ENCODE data around the gene MT1M.

The MT1M gene

GRCh38 chr16:56601325-56601724, 31.1 kb upstream of the MT1M start:
- no peak for DNase-seq (ENCODE audit: low read depth)
- H3K9ac ChIP-seq (ENCODE audit: low read length) = no peak overlapping the region
- no peak overlapping the region for H3K4me3 ChIP-seq (ENCODE audit: low read length)
- H3K36me3 ChIP-seq (ENCODE audit: control insufficient read depth, insufficient read depth, low read length, severe bottlenecking) = no peaks in the 10 kb centered on the region
- peaks cover 9% of the 10 kb centered on the region for H3K4me1 ChIP-seq (ENCODE audit: control insufficient read depth, insufficient read depth, low read length)
- peaks cover 2% of the 10 kb centered on the region for H3K27me3 ChIP-seq (replicated peaks; ENCODE audit: control insufficient read depth, insufficient read depth, low read length)
- peaks cover 6% of the 10 kb centered on the region for H3K9me3 ChIP-seq (ENCODE audit: control insufficient read depth, low read length)

- peak; percentile 50 for DNase-seq (ENCODE audit: low read depth)
- H3K9me3 ChIP-seq (ENCODE audit: control insufficient read depth, low read length) = no peaks in the 10 kb centered on the region
- no peak overlapping the region for H3K4me3 ChIP-seq (ENCODE audit: low read length)
- no peak overlapping the region for H3K9ac ChIP-seq (ENCODE audit: low read length)
- H3K4me1 ChIP-seq (ENCODE audit: control insufficient read depth, insufficient read depth, low read length) = peaks cover 26% of the 10 kb centered on the region
- no peaks in the 10 kb centered on the region for H3K27me3 ChIP-seq (replicated peaks; ENCODE audit: control insufficient read depth, insufficient read depth, low read length)
- no peaks in the 10 kb centered on the region for H3K36me3 ChIP-seq (ENCODE audit: control insufficient read depth, insufficient read depth, low read length, severe bottlenecking)
These were observed 28.9 kb upstream of the MT1M start for GRCh38 chr16:56603589-56603988.

- DNase-seq (ENCODE audit: low read depth) = no peak
- H3K27me3 ChIP-seq (replicated peaks; ENCODE audit: control insufficient read depth, insufficient read depth, low read length) = no peaks in the 10 kb centered on the region
- no peaks in the 10 kb centered on the region for H3K9me3 ChIP-seq (ENCODE audit: control insufficient read depth, low read length)
- no peak overlapping the region for H3K9ac ChIP-seq (ENCODE audit: low read length)
- H3K4me3 ChIP-seq (ENCODE audit: low read length) = no peak overlapping the region
- no peaks in the 10 kb centered on the region for H3K36me3 ChIP-seq (ENCODE audit: control insufficient read depth, insufficient read depth, low read length, severe bottlenecking)
- H3K4me1 ChIP-seq (ENCODE audit: control insufficient read depth, insufficient read depth, low read length) = peaks cover 36% of the 10 kb centered on the region
These were observed 27.5 kb upstream of the MT1M start for GRCh38 chr16:56604966-56605365.

GRCh38 chr16:56605475-56605874, 27.0 kb upstream of the MT1M start:
- Histone ChIP-seq H3K27me3 (replicated peaks; ENCODE audit: control insufficient read depth, insufficient read depth, low read length) (no peaks in the 10 kb centered on the region), H3K9me3 (ENCODE audit: control insufficient read depth, low read length) (no peaks in the 10 kb centered on the region)

GRCh38 chr16:56606071-56606475, 26.4 kb upstream of the MT1M start:
- H3K9me3 ChIP-seq (ENCODE audit: control insufficient read depth, low read length) = no peaks in the 10 kb centered on the region
- no peaks in the 10 kb centered on the region for H3K27me3 ChIP-seq (replicated peaks; ENCODE audit: control insufficient read depth, insufficient read depth, low read length)
- H3K9ac ChIP-seq (ENCODE audit: low read length) = peak overlapping the region; percentile 71
- H3K4me3 ChIP-seq (ENCODE audit: low read length) = no peak overlapping the region
- H3K4me1 ChIP-seq (ENCODE audit: control insufficient read depth, insufficient read depth, low read length) = peaks cover 47% of the 10 kb centered on the region
- H3K36me3 ChIP-seq (ENCODE audit: control insufficient read depth, insufficient read depth, low read length, severe bottlenecking) = no peaks in the 10 kb centered on the region
- no peak for DNase-seq (ENCODE audit: low read depth)

More at GRCh38 chr16:56605475-56605874, 27.0 kb upstream of the MT1M start:
- Histone ChIP-seq H3K4me3 (ENCODE audit: low read length) (no peak overlapping the region), H3K36me3 (ENCODE audit: control insufficient read depth, insufficient read depth, low read length, severe bottlenecking) (no peaks in the 10 kb centered on the region), H3K9ac (ENCODE audit: low read length) (peak overlapping the region; percentile 71), H3K4me1 (ENCODE audit: control insufficient read depth, insufficient read depth, low read length) (peaks cover 41% of the 10 kb centered on the region)
- DNase-seq (ENCODE audit: low read depth) = no peak

GRCh38 chr16:56606476-56607108, 25.9 kb upstream of the MT1M start:
- Histone ChIP-seq H3K4me3 (ENCODE audit: low read length) (peak overlapping the region; percentile 51), H3K36me3 (ENCODE audit: control insufficient read depth, insufficient read depth, low read length, severe bottlenecking) (no peaks in the 10 kb centered on the region), H3K27me3 (replicated peaks; ENCODE audit: control insufficient read depth, insufficient read depth, low read length) (no peaks in the 10 kb centered on the region), H3K4me1 (ENCODE audit: control insufficient read depth, insufficient read depth, low read length) (peaks cover 52% of the 10 kb centered on the region), H3K9me3 (ENCODE audit: control insufficient read depth, low read length) (no peaks in the 10 kb centered on the region), H3K9ac (ENCODE audit: low read length) (peak overlapping the region; percentile 72)
- peak; percentile 92 for DNase-seq (ENCODE audit: low read depth)

GRCh38 chr16:56607109-56607618, 25.3 kb upstream of the MT1M start:
- peak; percentile 94 for DNase-seq (ENCODE audit: low read depth)
- no peaks in the 10 kb centered on the region for H3K9me3 ChIP-seq (ENCODE audit: control insufficient read depth, low read length)
- H3K4me3 ChIP-seq (ENCODE audit: low read length) = peak overlapping the region; percentile 92
- H3K27me3 ChIP-seq (replicated peaks; ENCODE audit: control insufficient read depth, insufficient read depth, low read length) = no peaks in the 10 kb centered on the region
- peak overlapping the region; percentile 88 for H3K9ac ChIP-seq (ENCODE audit: low read length)
- no peaks in the 10 kb centered on the region for H3K36me3 ChIP-seq (ENCODE audit: control insufficient read depth, insufficient read depth, low read length, severe bottlenecking)
- H3K4me1 ChIP-seq (ENCODE audit: control insufficient read depth, insufficient read depth, low read length) = peaks cover 55% of the 10 kb centered on the region

GRCh38 chr16:56607675-56608042, 24.8 kb upstream of the MT1M start:
- DNase-seq (ENCODE audit: low read depth) = no peak
- peak overlapping the region; percentile 92 for H3K4me3 ChIP-seq (ENCODE audit: low read length)
- peaks cover 57% of the 10 kb centered on the region for H3K4me1 ChIP-seq (ENCODE audit: control insufficient read depth, insufficient read depth, low read length)
- peak overlapping the region; percentile 88 for H3K9ac ChIP-seq (ENCODE audit: low read length)
- H3K36me3 ChIP-seq (ENCODE audit: control insufficient read depth, insufficient read depth, low read length, severe bottlenecking) = no peaks in the 10 kb centered on the region
- no peaks in the 10 kb centered on the region for H3K27me3 ChIP-seq (replicated peaks; ENCODE audit: control insufficient read depth, insufficient read depth, low read length)
- no peaks in the 10 kb centered on the region for H3K9me3 ChIP-seq (ENCODE audit: control insufficient read depth, low read length)

GRCh38 chr16:56608043-56608875, 24.2 kb upstream of the MT1M start, which contains the start of gene MT2A:
TSS of gene MT2A (plus strand) at chr16:56608584. CDS start at chr16:56608656, 72 bp downstream.
- Histone ChIP-seq H3K9me3 (ENCODE audit: control insufficient read depth, low read length) (no peaks in the 10 kb centered on the region), H3K4me3 (ENCODE audit: low read length) (peak within 1 kb of the TSS; percentile 92), H3K27me3 (replicated peaks; ENCODE audit: control insufficient read depth, insufficient read depth, low read length) (no peaks in the 10 kb centered on the region), H3K4me1 (ENCODE audit: control insufficient read depth, insufficient read depth, low read length) (peaks cover 58% of the 10 kb centered on the region), H3K36me3 (ENCODE audit: control insufficient read depth, insufficient read depth, low read length, severe bottlenecking) (no peaks in the 10 kb centered on the region), H3K9ac (ENCODE audit: low read length) (peak within 1 kb of the TSS; percentile 90)
- DNase-seq (ENCODE audit: low read depth) = peak; percentile 99

- H3K36me3 ChIP-seq (ENCODE audit: control insufficient read depth, insufficient read depth, low read length, severe bottlenecking) = no peaks in the 10 kb centered on the region
- DNase-seq (ENCODE audit: low read depth) = peak; percentile 44
- peak overlapping the region; percentile 92 for H3K4me3 ChIP-seq (ENCODE audit: low read length)
- peaks cover 58% of the 10 kb centered on the region for H3K4me1 ChIP-seq (ENCODE audit: control insufficient read depth, insufficient read depth, low read length)
- H3K27me3 ChIP-seq (replicated peaks; ENCODE audit: control insufficient read depth, insufficient read depth, low read length) = no peaks in the 10 kb centered on the region
- no peaks in the 10 kb centered on the region for H3K9me3 ChIP-seq (ENCODE audit: control insufficient read depth, low read length)
- peak overlapping the region; percentile 90 for H3K9ac ChIP-seq (ENCODE audit: low read length)
These were observed 23.5 kb upstream of the MT1M start for GRCh38 chr16:56608876-56609462.

- H3K4me1 ChIP-seq (ENCODE audit: control insufficient read depth, insufficient read depth, low read length) = peaks cover 60% of the 10 kb centered on the region
- peak overlapping the region; percentile 92 for H3K4me3 ChIP-seq (ENCODE audit: low read length)
- no peaks in the 10 kb centered on the region for H3K36me3 ChIP-seq (ENCODE audit: control insufficient read depth, insufficient read depth, low read length, severe bottlenecking)
- peak; percentile 88 for DNase-seq (ENCODE audit: low read depth)
- no peaks in the 10 kb centered on the region for H3K27me3 ChIP-seq (replicated peaks; ENCODE audit: control insufficient read depth, insufficient read depth, low read length)
- no peaks in the 10 kb centered on the region for H3K9me3 ChIP-seq (ENCODE audit: control insufficient read depth, low read length)
- peak overlapping the region; percentile 90 for H3K9ac ChIP-seq (ENCODE audit: low read length)
These were observed 23.0 kb upstream of the MT1M start for GRCh38 chr16:56609463-56609921.
